Body of pancreas (tissue), 4 donors: Measurements from ENCODE around the gene MGAT5. TPM values are rescaled to one million over a fixed set of nuclear protein-coding genes. Genes with fewer than 3 reads are reported as not detected.

Experiments
- ATAC-seq: fragments of 150-250 bp; one replicate; pipeline ENCODE4 v1.9.1; 2016
- DNase-seq, 4 donors: peaks; one replicate each; pipeline ENCODE4 v3.0.0-alpha.2; 2019
- H3K27ac ChIP-seq, 4 donors: fragments of 200-600 bp; sonication (generic); 1 replicate in 3 of 4; 2 replicates in 1 of 4; pipeline versions ENCODE4 v1.5.1 to v1.6.1; 2016 to 2019; ENCODE audit warnings: mild to moderate bottlenecking in 1 of 4, mixed read lengths in 1 of 4, moderate library complexity in 1 of 4
- H3K27me3 ChIP-seq, 2 donors: fragments of 200-600 bp; sonication (generic); one replicate each; pipeline ENCODE4 v1.6.0; 2016; ENCODE audit warnings: mild to moderate bottlenecking in 1 of 2
- H3K36me3 ChIP-seq, 2 donors: fragments of 200-600 bp; sonication (generic); replicated peaks in 1 of 2; 2 replicates each; pipeline ENCODE4 v1.5.1; 2016; ENCODE audit warnings: low read depth in 2 of 2; ENCODE audit not compliant: insufficient read depth in 1 of 2
- H3K4me1 ChIP-seq: fragments of 200-600 bp; sonication (generic); one replicate; pipeline ENCODE4 v1.6.0; 2016
- H3K4me3 ChIP-seq, 2 donors: fragments of 200-600 bp; sonication (generic); 1 replicate in 1 of 2; 2 replicates in 1 of 2; pipeline ENCODE4 v1.5.1; 2016 to 2019
- H3K9me3 ChIP-seq, 3 donors: fragments of 200-600 bp; sonication (generic); 1 replicate in 2 of 3; 2 replicates in 1 of 3; pipeline ENCODE4 v1.5.1; 2016
- CTCF ChIP-seq, 7 experiments: fragments of 450-650 bp in 4 of 7; fragments of 200-600 bp in 3 of 7; sonication (generic) in 3 of 7; IDR thresholded peaks; one replicate each; pipeline ENCODE4 v1.5.1; 2016 to 2019; ENCODE audit warnings: antibody characterized with exemption in 7 of 7
- POLR2A ChIP-seq, 3 donors: fragments of 450-650 bp; IDR thresholded peaks; one replicate each; pipeline ENCODE4 v1.6.1; 2016; ENCODE audit warnings: antibody characterized with exemption in 3 of 3, mild to moderate bottlenecking in 2 of 3
- WGBS, 2 donors: methylation state at CpG; one replicate each; pipeline ENCODE4 v1.1.5; 2017; 5-methylcytosine and 5-hydroxymethylcytosine counted together
- intact Hi-C: fragments of 100-400 bp; cut with DNase I; formaldehyde crosslinking; loops from one replicate; pipeline ENCODE4 v1.15.1; 2023
- total RNA-seq, 2 donors: library from RNA; depleted of rRNA; stranded (reverse); fragments of >200 nt; gene quantifications; one replicate each; pipeline ENCODE4 v1.1.0, GENCODE V29; 2016

Gene MGAT5
- total RNA-seq, 2 donors from 2014 or later: 15.8 to 16.3 TPM

GRCh38 chr2:134385195-134385594 lies 131.3 kb downstream of the MGAT5 start:
- WGBS, 2 donors: 69 to 100% methylated on average over 2 of the region's 2 CpGs
- Histone ChIP-seq H3K4me1 (no peaks in the 10 kb centered on the region), H3K27ac (no peak overlapping the region), H3K36me3 (no peaks in the 10 kb centered on the region), H3K27me3 (no peaks in the 10 kb centered on the region), H3K9me3 (no peaks in the 10 kb centered on the region), H3K4me3 (no peak overlapping the region)
- intact Hi-C loops: no loop called here
- ATAC-seq: no peak
- no peak for DNase-seq
- TF ChIP-seq CTCF (IDR thresholded peaks at IDR 0.05) (no peak), POLR2A (IDR thresholded peaks at IDR 0.05) (no peak)

- intact Hi-C loops: no loop called here
- 94 to 98% methylated on average over 3 of the region's 3 CpGs for WGBS, 2 donors
- Histone ChIP-seq H3K27me3 (no peaks in the 10 kb centered on the region), H3K36me3 (no peaks in the 10 kb centered on the region), H3K4me3 (no peak overlapping the region), H3K9me3 (no peaks in the 10 kb centered on the region), H3K27ac (no peak overlapping the region), H3K4me1 (no peaks in the 10 kb centered on the region)
- DNase-seq (no peak), ATAC-seq (no peak)
- TF ChIP-seq POLR2A (IDR thresholded peaks at IDR 0.05): no peak
- TF ChIP-seq CTCF (IDR thresholded peaks at IDR 0.05): no peak
Observed at GRCh38 chr2:134386310-134386709, 132.4 kb downstream of the MGAT5 start.

- intact Hi-C loops: no loop called here
- 100% methylated on average over 1 of the region's 1 CpG for WGBS, 2 donors
Observed at GRCh38 chr2:134389381-134389780, 135.5 kb downstream of the MGAT5 start.

GRCh38 chr2:134391751-134392160 lies 137.9 kb downstream of the MGAT5 start:
- Histone ChIP-seq H3K9me3 (no peaks in the 10 kb centered on the region), H3K27me3 (no peaks in the 10 kb centered on the region), H3K4me3 (no peak overlapping the region), H3K36me3 (no peaks in the 10 kb centered on the region), H3K27ac (no peak overlapping the region), H3K4me1 (peaks cover 3% of the 10 kb centered on the region)
- intact Hi-C loops: loop anchor here (10.0 kb wide), 1 partner anchor 53 kb away; no protein-coding TSS in a partner anchor
- TF ChIP-seq POLR2A (IDR thresholded peaks at IDR 0.05): no peak
- no peak for TF ChIP-seq CTCF (IDR thresholded peaks at IDR 0.05)
- 89 to 93% methylated on average over 2 of the region's 2 CpGs for WGBS, 2 donors
- DNase-seq: peak in 1 of 4 donors; percentile 11
- no peak for ATAC-seq

More at GRCh38 chr2:134389381-134389780, 135.5 kb downstream of the MGAT5 start:
- DNase-seq (no peak), ATAC-seq (no peak)
- Histone ChIP-seq H3K4me3 (no peak overlapping the region), H3K9me3 (no peaks in the 10 kb centered on the region), H3K4me1 (no peaks in the 10 kb centered on the region), H3K27ac (no peak overlapping the region), H3K36me3 (no peaks in the 10 kb centered on the region), H3K27me3 (no peaks in the 10 kb centered on the region)
- no peak for TF ChIP-seq POLR2A (IDR thresholded peaks at IDR 0.05)
- TF ChIP-seq CTCF (IDR thresholded peaks at IDR 0.05): no peak

- intact Hi-C loops: loop anchor here (10.0 kb wide), 1 partner anchor 52 kb away; no protein-coding TSS in a partner anchor
- H3K9me3 ChIP-seq: no peaks in the 10 kb centered on the region
- WGBS, 2 donors: 85 to 93% methylated on average over 7 of the region's 7 CpGs
- H3K36me3 ChIP-seq: no peaks in the 10 kb centered on the region
- no peaks in the 10 kb centered on the region for H3K27me3 ChIP-seq
- H3K4me1 ChIP-seq: peaks cover 3% of the 10 kb centered on the region
- TF ChIP-seq CTCF (IDR thresholded peaks at IDR 0.05) (peak in 2 of 7 experiments; percentile 7 to 31), POLR2A (IDR thresholded peaks at IDR 0.05) (no peak)
- no peak overlapping the region for H3K4me3 ChIP-seq
- peak in 1 of 4 donors; percentile 20 for DNase-seq
- no peak overlapping the region for H3K27ac ChIP-seq
- peak; percentile 12 for ATAC-seq
Observed at GRCh38 chr2:134392442-134393074, 138.7 kb downstream of the MGAT5 start.
